HepG2 (cell line): Measurements from ENCODE around the gene BARHL2. TPM values are rescaled to one million over a fixed set of nuclear protein-coding genes. Genes with fewer than 3 reads are reported as not detected.

Experiments used
- ATAC-seq: fragments of 200-7000 bp; cut with Tn5 transposase; 3 replicates; pipeline ENCODE4 v1.9.1; 2020; ENCODE audit warnings: mild to moderate bottlenecking, moderate library complexity
- BruUV-seq: library from RNA; stranded (reverse); fragments of 400-500 nt; replicated peaks from 2 replicates; lab custom pipeline; 2021; lab: Mats Ljungman, UMichigan
- CTCF ChIA-PET: fragments of 300-600 bp; formaldehyde crosslinking; extraction: SDS; loops from one replicate; lab custom pipeline; 2021; ENCODE audit warnings: low total read pairs, inconsistent platforms, low intra/inter-chr PET ratio; lab: Yijun Ruan, JAX
- POLR2A ChIA-PET: fragments of 350-600 bp; sonication (Branson Sonifier 250); formaldehyde crosslinking; loops from one replicate; lab custom pipeline; 2020; ENCODE audit warnings: antibody characterized with exemption, inconsistent platforms; lab: Yijun Ruan, JAX
- DNase-seq: peaks from one replicate; pipeline ENCODE4 v3.0.0-alpha.2; 2015; ENCODE audit warnings: low spot score
- FAIRE-seq: peaks from 3 replicates; lab custom pipeline; 2011; peaks lifted over from hg19 to GRCh38; lab: Jason Lieb, UNC
- H2AFZ ChIP-seq: one replicate; pipeline ENCODE4 v1.6.1; 2011; ENCODE audit warnings: low read length, inconsistent platforms
- H3K27ac ChIP-seq: fragments of 300-600 bp; 3 replicates; pipeline ENCODE4 v1.8.0; 2011; ENCODE audit warnings: mixed run types, mild to moderate bottlenecking, mixed read lengths, low read length, inconsistent platforms; ENCODE audit not compliant: insufficient read depth; ENCODE audit errors: extremely low read length
- H3K27me3 ChIP-seq, 2 experiments: fragments of 200-600 bp in 1 of 2; 2 replicates in 1 of 2; 3 replicates in 1 of 2; pipeline versions ENCODE4 v1.6.0 to v1.8.0; 2011; ENCODE audit warnings: low read length in 2 of 2, mild to moderate bottlenecking in 2 of 2, moderate library complexity in 2 of 2, inconsistent platforms in 1 of 2; ENCODE audit not compliant: insufficient read depth in 2 of 2, control insufficient read depth in 1 of 2
- H3K36me3 ChIP-seq, 2 experiments: fragments of 200-600 bp in 1 of 2; replicated peaks in 1 of 2; 2 replicates in 1 of 2; 3 replicates in 1 of 2; pipeline versions ENCODE4 v1.5.1 to v1.8.0; 2011; ENCODE audit warnings: low read length in 2 of 2, inconsistent platforms in 1 of 2; ENCODE audit not compliant: insufficient read depth in 2 of 2, control insufficient read depth in 1 of 2
- H3K4me1 ChIP-seq: 2 replicates; pipeline ENCODE4 v1.5.1; 2012; ENCODE audit warnings: low read length, inconsistent platforms; ENCODE audit not compliant: insufficient read depth
- H3K4me2 ChIP-seq: 2 replicates; pipeline ENCODE4 v1.6.0; 2011; ENCODE audit warnings: low read depth, low read length, inconsistent platforms
- H3K4me3 ChIP-seq, 3 experiments: fragments of 200-600 bp in 1 of 3; sonication (generic), shearing (Covaris generic) in 1 of 3; replicated peaks in 1 of 3; 2 replicates each; pipeline ENCODE4 v1.5.1; 2011 to 2016; ENCODE audit warnings: low read length in 3 of 3, inconsistent platforms in 2 of 3, low read depth in 2 of 3, mild to moderate bottlenecking in 2 of 3, control low read depth in 1 of 3, mixed read lengths in 1 of 3; ENCODE audit not compliant: insufficient read depth in 1 of 3
- H3K79me2 ChIP-seq: one replicate; pipeline ENCODE4 v1.6.1; 2011; ENCODE audit warnings: low read length, inconsistent platforms; ENCODE audit not compliant: insufficient read depth
- H3K9ac ChIP-seq: 2 replicates; pipeline ENCODE4 v1.6.0; 2011; ENCODE audit warnings: mild to moderate bottlenecking, low read depth, low read length, inconsistent platforms; ENCODE audit not compliant: insufficient read depth
- H3K9me3 ChIP-seq: 2 replicates; pipeline ENCODE4 v1.5.1; 2012; ENCODE audit warnings: mild to moderate bottlenecking, low read length
- H4K20me1 ChIP-seq: 2 replicates; pipeline ENCODE4 v1.6.0; 2011; ENCODE audit warnings: inconsistent platforms, mild to moderate bottlenecking, low read length, moderate library complexity; ENCODE audit not compliant: insufficient read depth
- CTCF ChIP-seq: sonication (generic); formaldehyde crosslinking; IDR thresholded peaks from 2 replicates; pipeline ENCODE4 v1.5.0; 2020; ENCODE audit warnings: mild to moderate bottlenecking, missing genetic modification reagents, moderate library complexity
- HNRNPL ChIP-seq: fragments of 200-400 bp; formaldehyde crosslinking; IDR thresholded peaks from 2 replicates; pipeline ENCODE4 v1.6.1; 2017; ENCODE audit warnings: mild to moderate bottlenecking, low read depth, low read length
- STAG1 ChIP-seq: sonication (generic); formaldehyde crosslinking; IDR thresholded peaks from 2 replicates; pipeline ENCODE4 v1.4.0; 2020; ENCODE audit warnings: missing genetic modification reagents
- WGBS: methylation state at CpG from one replicate; pipeline ENCODE4 v1.1.6; 2017; ENCODE audit warnings: low lambda C conversion rate; 5-methylcytosine and 5-hydroxymethylcytosine counted together
- in situ Hi-C: cut with HindIII; loops from 2 replicates; pipeline ENCODE4 v1.10.0; 2017; ENCODE audit warnings: low pct_unique_long_range_greater_than_20kb; ENCODE audit not compliant: extremely low pct_ligation_motif_present
- intact Hi-C: fragments of 100-400 bp; cut with micrococcal nuclease; formaldehyde crosslinking; loops from one replicate; pipeline ENCODE4 v1.10.0; 2022; ENCODE audit not compliant: unreplicated experiment
- polyA plus RNA-seq, 8 experiments: library from polyadenylated mRNA; depleted of rRNA in 3 of 8; stranded (reverse) in 7 of 8; unstranded in 1 of 8; fragments of >200 nt; fragmentation: Illumina TruSeq in 4 of 8; extraction: Trizol in 4 of 8; gene quantifications; 2 replicates each; pipeline versions ENCODE4 v1.2.1 to v1.2.3, GENCODE V29; 2011 to 2016; ENCODE audit warnings: low read depth in 4 of 8, missing spikeins in 1 of 8, mixed read lengths in 1 of 8; ENCODE audit not compliant: insufficient read depth in 1 of 8
- total RNA-seq, 5 experiments: library from RNA; depleted of rRNA; stranded (reverse); fragments of >200 nt; fragmentation: Illumina TruSeq; extraction: Trizol; gene quantifications; 2 replicates each; pipeline ENCODE4 v1.2.3, GENCODE V29; 2016; ENCODE audit warnings: low read depth in 1 of 5

Gene BARHL2
- total and polyA plus RNA-seq, 2 of the 13 experiments (the other 11 are each of a cell fraction or from before 2014, with no cell fraction given) = not detected

DNA sequence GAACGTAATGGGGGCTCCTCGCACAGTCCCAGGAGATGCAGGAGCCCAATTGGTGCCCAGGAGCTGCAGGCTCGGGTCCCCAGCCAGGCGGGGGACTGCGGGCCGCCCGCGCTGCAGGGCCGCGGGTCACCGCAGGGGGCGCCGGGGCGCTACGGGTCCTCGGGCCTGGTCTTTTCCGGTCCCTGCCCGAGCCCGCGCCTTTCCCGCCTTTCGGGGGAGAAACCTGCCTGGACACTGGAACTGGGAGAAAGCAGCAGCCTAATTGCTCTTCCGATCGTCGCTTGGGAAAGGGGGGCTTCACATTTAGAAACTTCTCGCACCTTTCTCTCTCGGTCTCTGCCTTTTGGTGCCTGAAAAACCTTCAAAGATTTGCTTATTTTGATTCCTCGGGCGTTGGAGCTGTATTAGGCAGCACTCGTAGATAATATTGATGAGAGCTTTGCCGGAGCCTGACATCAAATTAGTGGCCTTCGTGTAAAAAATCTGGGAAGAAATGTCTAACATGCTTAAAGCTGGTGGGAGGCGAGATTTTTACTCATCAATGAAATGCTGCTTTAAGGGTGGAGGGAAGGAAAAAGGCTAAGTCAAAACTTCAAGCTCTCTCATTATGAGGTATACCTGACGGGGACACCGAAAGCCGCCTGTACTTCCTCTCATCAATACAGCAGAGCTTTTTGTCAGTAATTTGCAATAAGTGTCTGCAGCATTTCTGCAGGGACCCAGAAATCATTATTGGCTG lies 12.6 kb upstream of the BARHL2 start:
- H3K27ac ChIP-seq = no peak overlapping the region
- H3K4me1 ChIP-seq = 0 out of 2 replicates have a peak, but pooled peaks cover 13% of the 10 kb centered on the region
- intact Hi-C loops (no loop called here), in situ Hi-C loops (loop anchor here (10.0 kb wide), 1 partner anchor 435 kb away; no protein-coding TSS in a partner anchor)
- H4K20me1 ChIP-seq = no peaks in the 10 kb centered on the region
- H3K4me3 ChIP-seq = no peak overlapping the region
- no peak overlapping the region for H2AFZ ChIP-seq
- POLR2A ChIA-PET = no interaction called here
- H3K9me3 ChIP-seq = no peaks in the 10 kb centered on the region
- peak; percentile 40; the same call in 2 of the 3 replicates for ATAC-seq
- no peaks in the 10 kb centered on the region for H3K36me3 ChIP-seq
- BruUV-seq = no TSS peak
- TF ChIP-seq HNRNPL (no peak), CTCF (CRISPR knock-in tag) (peak; percentile 10; the same call in 1 of the 2 replicates), STAG1 (peak; percentile 11)
- CTCF ChIA-PET = no interaction called here
- 69% methylated on average over 17 of the region's 36 CpGs for WGBS
- no peak overlapping the region for H3K9ac ChIP-seq
- H3K4me2 ChIP-seq = no peak overlapping the region
- H3K27me3 ChIP-seq = peaks cover 4 to 28% of the 10 kb centered on the region in 2 experiments; a peak in 4 of 5 replicates
- H3K79me2 ChIP-seq = no peaks in the 10 kb centered on the region
- no peak for FAIRE-seq
- DNase-seq = no peak
